H1 (cell line): ENCODE results near the gene ASGR1. TPM values are rescaled to one million over a fixed set of nuclear protein-coding genes. Genes with fewer than 3 reads are reported as not detected.

Experiments used
- CTCF ChIA-PET: fragments of 300-600 bp; sonication (Branson Sonifier 250); formaldehyde crosslinking; loops from one replicate; lab custom pipeline; 2021; ENCODE audit not compliant: partially characterized antibody; lab: Charles Lee
- POLR2A ChIA-PET: fragments of 300-600 bp; sonication (Branson Sonifier 250); formaldehyde crosslinking; loops from one replicate; lab custom pipeline; 2021; ENCODE audit warnings: inconsistent platforms; ENCODE audit not compliant: partially characterized antibody; lab: Charles Lee
- DNase-seq, 2 experiments: peaks; one replicate each; pipeline versions ENCODE4 v3.0.0 to v3.0.0-alpha.2; 2010 to 2022; ENCODE audit warnings: low spot score in 2 of 2, low read depth in 1 of 2, mixed read lengths in 1 of 2
- FAIRE-seq: peaks from 2 replicates; lab custom pipeline; 2011; peaks lifted over from hg19 to GRCh38; lab: Jason Lieb, UNC
- H2AFZ ChIP-seq: 2 replicates; pipeline ENCODE4 v1.8.1; 2012; ENCODE audit warnings: low read length, inconsistent platforms
- H2AK5ac ChIP-seq: 2 replicates; pipeline ENCODE4 v1.6.1; 2013; ENCODE audit warnings: low read depth, low read length
- H2BK120ac ChIP-seq: replicated peaks from 2 replicates; pipeline ENCODE3; 2013; ENCODE audit warnings: low read depth, low read length, inconsistent platforms
- H2BK12ac ChIP-seq: 2 replicates; pipeline ENCODE4 v1.6.1; 2013; ENCODE audit warnings: low read depth, low read length
- H2BK15ac ChIP-seq: 2 replicates; pipeline ENCODE4 v1.6.1; 2013; ENCODE audit warnings: low read length
- H2BK20ac ChIP-seq: 2 replicates; pipeline ENCODE4 v1.6.1; 2013; ENCODE audit warnings: low read length
- H2BK5ac ChIP-seq: 2 replicates; pipeline ENCODE4 v1.6.1; 2013; ENCODE audit warnings: low read depth, low read length
- H3K14ac ChIP-seq: 2 replicates; pipeline ENCODE4 v1.6.1; 2013; ENCODE audit warnings: inconsistent platforms; ENCODE audit not compliant: insufficient read length
- H3K18ac ChIP-seq: 2 replicates; pipeline ENCODE4 v1.6.1; 2013; ENCODE audit warnings: low read length; ENCODE audit errors: extremely low read depth
- H3K23ac ChIP-seq: 2 replicates; pipeline ENCODE4 v1.6.1; 2013; ENCODE audit warnings: inconsistent platforms; ENCODE audit not compliant: insufficient read length
- H3K23me2 ChIP-seq: 2 replicates; pipeline ENCODE4 v1.6.1; 2013; ENCODE audit warnings: low read depth, low read length
- H3K27ac ChIP-seq: 2 replicates; pipeline ENCODE4 v1.6.1; 2011; ENCODE audit warnings: low read depth, low read length, inconsistent platforms
- H3K27me3 ChIP-seq, 4 experiments: replicated peaks in 1 of 4; 1 replicate in 1 of 4; 2 replicates in 3 of 4; pipeline versions ENCODE4 v1.6.1 to v1.8.1; 2011 to 2013; ENCODE audit warnings: low read length in 3 of 4, mild to moderate bottlenecking in 3 of 4, inconsistent platforms in 2 of 4, mixed read lengths in 2 of 4, moderate library complexity in 1 of 4; ENCODE audit not compliant: control insufficient read depth in 3 of 4, insufficient read depth in 3 of 4; ENCODE audit errors: extremely low read depth in 1 of 4
- H3K36me3 ChIP-seq, 4 experiments: 2 replicates each; pipeline versions ENCODE4 v1.6.1 to v1.8.1; 2011 to 2013; ENCODE audit warnings: mild to moderate bottlenecking in 4 of 4, low read length in 3 of 4, moderate library complexity in 2 of 4, control low read depth in 1 of 4, inconsistent platforms in 1 of 4; ENCODE audit not compliant: insufficient read depth in 4 of 4, control insufficient read depth in 2 of 4
- H3K4ac ChIP-seq: replicated peaks from 2 replicates; pipeline ENCODE3; 2013; ENCODE audit warnings: low read length, low read depth, mixed read lengths, inconsistent platforms; ENCODE audit not compliant: insufficient read length
- H3K4me1 ChIP-seq, 4 experiments: replicated peaks in 1 of 4; 1 replicate in 1 of 4; 2 replicates in 3 of 4; pipeline versions ENCODE4 v1.6.1 to v1.8.1; 2011 to 2013; ENCODE audit warnings: low read length in 3 of 4, inconsistent platforms in 2 of 4, mixed read lengths in 1 of 4; ENCODE audit not compliant: insufficient read depth in 4 of 4, control insufficient read depth in 3 of 4
- H3K4me2 ChIP-seq, 2 experiments: 2 replicates each; pipeline versions ENCODE4 v1.6.1 to v1.8.1; 2011 to 2013; ENCODE audit warnings: low read depth in 2 of 2, low read length in 2 of 2, control low read depth in 1 of 2, inconsistent platforms in 1 of 2, mild to moderate bottlenecking in 1 of 2; ENCODE audit not compliant: insufficient read depth in 1 of 2
- H3K4me3 ChIP-seq, 4 experiments: fragments of 200-600, 300-600 bp in 1 of 4; sonication (generic), shearing (Covaris generic), sonication (Bioruptor Twin) in 1 of 4; 2 replicates each; pipeline versions ENCODE4 v1.5.1 to v1.8.1; 2011 to 2016; ENCODE audit warnings: low read length in 4 of 4, low read depth in 3 of 4, control low read depth in 2 of 4, inconsistent platforms in 2 of 4, mild to moderate bottlenecking in 2 of 4, mixed read lengths in 1 of 4, moderate library complexity in 1 of 4; ENCODE audit not compliant: insufficient read depth in 2 of 4; ENCODE audit errors: extremely low read depth in 1 of 4
- H3K56ac ChIP-seq: replicated peaks from 2 replicates; pipeline ENCODE3; 2013; ENCODE audit warnings: low read depth, mild to moderate bottlenecking, mixed read lengths, low read length, inconsistent platforms; ENCODE audit not compliant: insufficient read length
- H3K79me1 ChIP-seq: 2 replicates; pipeline ENCODE4 v1.6.1; 2013; ENCODE audit warnings: low read depth, low read length, control low read depth
- H3K79me2 ChIP-seq, 2 experiments: 2 replicates each; pipeline versions ENCODE4 v1.6.1 to v1.8.1; 2012 to 2013; ENCODE audit warnings: low read length in 2 of 2, mild to moderate bottlenecking in 2 of 2, inconsistent platforms in 1 of 2; ENCODE audit not compliant: insufficient read depth in 2 of 2, control insufficient read depth in 1 of 2
- H3K9ac ChIP-seq, 4 experiments: replicated peaks in 1 of 4; 1 replicate in 1 of 4; 2 replicates in 3 of 4; pipeline versions ENCODE4 v1.6.1 to v1.8.1; 2011 to 2013; ENCODE audit warnings: low read depth in 3 of 4, low read length in 3 of 4, control low read depth in 2 of 4, mild to moderate bottlenecking in 2 of 4, moderate library complexity in 2 of 4, inconsistent platforms in 1 of 4; ENCODE audit errors: extremely low read depth in 1 of 4
- H3K9me3 ChIP-seq, 2 experiments: 2 replicates each; pipeline versions ENCODE4 v1.6.1 to v1.8.1; 2012 to 2013; ENCODE audit warnings: mild to moderate bottlenecking in 2 of 2, moderate library complexity in 2 of 2, control low read depth in 1 of 2, inconsistent platforms in 1 of 2, low read depth in 1 of 2, low read length in 1 of 2, mixed read lengths in 1 of 2; ENCODE audit not compliant: insufficient read depth in 2 of 2
- H4K20me1 ChIP-seq, 2 experiments: replicated peaks in 1 of 2; 2 replicates each; pipeline versions ENCODE3 to v1.8.1; 2011 to 2013; ENCODE audit warnings: inconsistent platforms in 2 of 2, low read length in 2 of 2, mild to moderate bottlenecking in 1 of 2; ENCODE audit not compliant: insufficient read depth in 2 of 2, control insufficient read depth in 1 of 2
- H4K5ac ChIP-seq: 2 replicates; pipeline ENCODE4 v1.6.1; 2013; ENCODE audit warnings: low read length, low read depth, mixed read lengths, inconsistent platforms; ENCODE audit not compliant: insufficient read length
- H4K8ac ChIP-seq: 2 replicates; pipeline ENCODE4 v1.8.0; 2013; ENCODE audit warnings: mild to moderate bottlenecking, moderate library complexity, low read length, inconsistent platforms; ENCODE audit not compliant: insufficient read depth; ENCODE audit errors: extremely low read depth
- H4K91ac ChIP-seq: replicated peaks from 2 replicates; pipeline ENCODE3; 2013; ENCODE audit warnings: low read length, mixed read lengths, inconsistent platforms; ENCODE audit not compliant: insufficient read length
- BCL11A ChIP-seq, 2 experiments: IDR thresholded peaks; one replicate each; pipeline ENCODE4 v1.6.1; 2011; ENCODE audit warnings: low read depth in 2 of 2, low read length in 2 of 2, mild to moderate bottlenecking in 2 of 2
- JUN ChIP-seq: IDR thresholded peaks from 2 replicates; pipeline ENCODE4 v1.6.1; 2011; ENCODE audit warnings: low read depth, mild to moderate bottlenecking, improper control_type of control experiment, low read length
- KDM1A ChIP-seq: fragments of 200-600, 300-600 bp; sonication (generic); IDR thresholded peaks from 2 replicates; pipeline ENCODE4 v1.7.1; 2016; ENCODE audit warnings: mild to moderate bottlenecking, low read length, borderline replicate concordance
- MAFK ChIP-seq: IDR thresholded peaks from 2 replicates; pipeline ENCODE4 v1.6.1; 2012; ENCODE audit warnings: low read depth, mild to moderate bottlenecking, improper control_type of control experiment, low read length
- POLR2A ChIP-seq, 2 experiments: IDR thresholded peaks; 1 replicate in 1 of 2; 2 replicates in 1 of 2; pipeline ENCODE4 v1.6.1; 2011; ENCODE audit warnings: low read depth in 2 of 2, low read length in 2 of 2, mild to moderate bottlenecking in 2 of 2; ENCODE audit errors: control extremely low read depth in 1 of 2
- SP4 ChIP-seq: IDR thresholded peaks from 2 replicates; pipeline ENCODE4 v1.6.1; 2012; ENCODE audit warnings: low read length, inconsistent platforms
- SRF ChIP-seq: IDR thresholded peaks from 2 replicates; pipeline ENCODE4 v1.6.1; 2011; ENCODE audit warnings: mild to moderate bottlenecking, low read depth, low read length, moderate library complexity
- TAF1 ChIP-seq: IDR thresholded peaks from 2 replicates; pipeline ENCODE4 v1.6.1; 2011; ENCODE audit warnings: mild to moderate bottlenecking, low read depth, low read length
- WGBS, 2 experiments: shearing (Covaris generic) in 1 of 2; methylation state at CpG; one replicate each; pipeline versions ENCODE4 v1.1.6 to v1.1.7; 2013 to 2015; ENCODE audit warnings: low lambda C conversion rate in 2 of 2, mixed read lengths in 2 of 2, inconsistent platforms in 1 of 2, low coverage in 1 of 2, missing lambda C conversion rate in 1 of 2; ENCODE audit not compliant: insufficient replicate concordance in 2 of 2, insufficient coverage in 1 of 2, insufficient read length in 1 of 2; ENCODE audit errors: extremely low coverage in 1 of 2, missing lambda C conversion rate in 1 of 2; 5-methylcytosine and 5-hydroxymethylcytosine counted together
- polyA plus RNA-seq, 7 experiments: library from polyadenylated mRNA; depleted of rRNA in 3 of 7; stranded (reverse) in 5 of 7; unstranded in 2 of 7; fragments of >200 nt in 5 of 7; fragments of 200-250 nt in 2 of 7; gene quantifications; 1 replicate in 5 of 7; 2 replicates in 1 of 7; 4 replicates in 1 of 7; pipeline versions ENCODE4 v1.2.1 to v1.2.3, GENCODE V29; 2011 to 2013; ENCODE audit warnings: missing spikeins in 2 of 7, mixed read lengths in 2 of 7
- total RNA-seq: library from RNA; stranded (reverse); fragmentation: NEBNext Ultra II Directional; extraction: Animal tissue kit (Norgen Biotek cat#: 25700); gene quantifications from 2 replicates; pipeline ENCODE4 v1.2.1, GENCODE V29; 2021

Gene ASGR1
- total and polyA plus RNA-seq, 2 of the 8 experiments (the other 6 are each of a cell fraction or from before 2014, with no cell fraction given) = 10.8 to 14.5 TPM

DNA sequence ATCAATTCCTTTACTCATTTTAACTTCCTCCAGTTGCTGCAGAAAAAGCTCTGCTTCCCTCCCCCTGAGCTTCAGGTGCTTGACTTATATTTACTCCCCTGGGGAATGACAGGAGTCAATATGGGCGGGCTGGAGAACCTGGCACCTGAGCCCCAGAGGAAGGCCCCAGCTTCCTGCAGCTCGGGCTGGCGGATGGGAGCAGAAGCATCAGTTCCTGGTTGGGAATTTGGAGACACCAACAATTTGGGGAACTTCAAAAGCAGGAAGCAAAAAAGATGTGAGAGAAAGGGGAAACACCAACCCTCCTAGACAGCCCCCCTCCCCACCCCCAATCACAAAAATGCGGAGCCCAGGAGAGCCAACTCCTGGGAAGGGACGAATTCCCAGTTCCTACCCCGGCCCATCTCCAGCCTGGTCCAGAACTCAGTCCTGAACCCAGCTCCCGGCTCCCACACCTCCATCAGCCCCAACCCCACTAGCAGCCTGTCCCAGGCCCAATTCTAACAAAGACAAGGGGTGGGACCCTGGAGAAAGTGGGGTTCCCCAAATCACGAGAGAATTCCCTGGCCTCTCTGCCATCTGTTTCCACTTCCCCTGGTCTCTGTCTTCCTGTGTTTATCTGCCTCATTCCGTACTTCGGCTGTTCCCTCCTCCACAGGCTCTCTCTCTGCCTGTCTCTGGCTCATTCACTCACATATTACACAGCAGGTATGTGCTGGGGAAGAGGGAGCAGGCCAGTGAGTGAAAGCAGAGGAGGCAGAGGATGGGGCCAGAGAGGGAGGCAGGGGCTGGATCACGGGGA is 48.3 kb downstream of the ASGR1 start:
- Histone ChIP-seq H2BK5ac (peak overlapping the region; percentile 12; the same call in 1 of the 2 replicates), H2BK12ac (peak overlapping the region; percentile 40; the same call in 1 of the 2 replicates), H4K20me1 (no peaks in the 10 kb centered on the region), H4K91ac (peak overlapping the region; percentile 61), H3K79me1 (no peaks in the 10 kb centered on the region), H3K18ac (peak overlapping the region; percentile 51)
- no peak for DNase-seq
- CTCF ChIA-PET = interaction anchor here (0.7 to 2.2 kb wide), 6 partner anchors 9 to 128 kb away, joined by 3 to 15 read pairs (median 4); partner anchors contain the start of gene ASGR2
- no peak for TF ChIP-seq BCL11A (IDR thresholded peaks at IDR 0.05; ENCODE audit: low read depth in 2 of 2, low read length in 2 of 2)
- TF ChIP-seq POLR2A (IDR thresholded peaks at IDR 0.05; ENCODE audit: control extremely low read depth in 1 of 2, low read depth in 2 of 2, low read length in 2 of 2) = peak in 1 of 2 experiments; percentile 40; a peak in 2 of 3 replicates
- 0 out of 2 replicates have a peak, but pooled peaks have one; percentile 18 for TF ChIP-seq TAF1
- no peak for TF ChIP-seq KDM1A
- no peak for TF ChIP-seq SP4
- no peak for TF ChIP-seq JUN
- no peak for TF ChIP-seq MAFK
- no peak for TF ChIP-seq SRF
- TF ChIP-seq, all 59 proteins: peak for 2
- Histone ChIP-seq H2AFZ (0 out of 2 replicates have a peak overlapping the region, but pooled peaks have one; percentile 4), H3K14ac (no peak overlapping the region), H3K9ac (peak overlapping the region in 1 of 4 experiments; percentile 13; a peak in 1 of 7 replicates), H3K79me2 (no peaks in the 10 kb centered on the region), H3K36me3 (no peaks in the 10 kb centered on the region), H4K8ac (no peak overlapping the region), H3K4me1 (peaks cover 10 to 30% (median 22%) of the 10 kb centered on the region in 4 experiments), H2BK20ac (no peak overlapping the region; the same call in 1 of the 2 replicates), H3K4me3 (no peak overlapping the region), H3K23ac (no peak overlapping the region), H3K27ac (peak overlapping the region; percentile 64; the same call in 1 of the 2 replicates), H3K4ac (no peak overlapping the region), H3K27me3 (no peaks in the 10 kb centered on the region; a peak in 1 of 7 replicates), H2BK15ac (no peak overlapping the region), H3K4me2 (peak overlapping the region; percentile 22 to 32), H3K56ac (peak overlapping the region; percentile 60), H3K23me2 (no peaks in the 10 kb centered on the region), H4K5ac (peak overlapping the region; percentile 15), H3K9me3 (no peaks in the 10 kb centered on the region), H2BK120ac (peak overlapping the region; percentile 58), H2AK5ac (no peak overlapping the region)
- no peak for FAIRE-seq
- POLR2A ChIA-PET = no interaction called here
- 36% methylated on average over 8 of the region's 11 CpGs; no CpG with 5 or more reads in 1 of the 2 experiments for WGBS, 2 experiments
